ENCODE measurements around the gene CENPM. TPM values are rescaled to one million over a fixed set of nuclear protein-coding genes. Genes with fewer than 3 reads are reported as not detected.
A peak's percentile ranks its signal among the peaks of the same experiment; 100 is the strongest.

CENPM gene
- total and polyA plus RNA-seq, 4 donors = 0.17 to 26.3 (median 2.3) TPM

GRCh38 chr22:41927813-41928212 is 19.1 kb downstream of the CENPM start:
- Histone ChIP-seq H3K4me3 (ENCODE audit: low read depth in 1 of 3, low read length in 3 of 3) (no peak overlapping the region), H3K4me1 (ENCODE audit: control insufficient read depth in 4 of 4, insufficient read depth in 4 of 4, low read length in 3 of 4) (peaks cover 3 to 8% (median 6%) of the 10 kb centered on the region in 4 donors), H3K27me3 (ENCODE audit: control insufficient read depth in 4 of 4, insufficient read depth in 4 of 4, low read length in 3 of 4) (peaks cover 0 to 3% (median 0%) of the 10 kb centered on the region in 4 donors), H3K9ac (ENCODE audit: low read depth in 1 of 2, low read length in 2 of 2) (no peak overlapping the region), H3K27ac (ENCODE audit: low read depth in 1 of 2, low read length in 2 of 2) (no peak overlapping the region), H3K36me3 (ENCODE audit: control insufficient read depth in 4 of 4, insufficient read depth in 3 of 4, low read depth in 1 of 4, low read length in 3 of 4) (no peaks in the 10 kb centered on the region), H3K9me3 (ENCODE audit: control insufficient read depth in 4 of 4, low read length in 3 of 4) (no peaks in the 10 kb centered on the region)
- no peak for DNase-seq (ENCODE audit: low spot score)
- 84% methylated on average over 6 of the region's 6 CpGs for WGBS
- TF ChIP-seq HNF4G (IDR thresholded peaks at IDR 0.05) (no peak), TAF1 (conservative IDR thresholded peaks at IDR 0.05) (no peak), JUND (IDR thresholded peaks at IDR 0.05) (no peak), FOXA2 (IDR thresholded peaks at IDR 0.05) (no peak), MAX (IDR thresholded peaks at IDR 0.05) (no peak), REST (IDR thresholded peaks at IDR 0.05) (no peak), SP1 (IDR thresholded peaks at IDR 0.05) (no peak)

GRCh38 chr22:41925783-41926460 is 21.0 kb downstream of the CENPM start:
- Histone ChIP-seq H3K36me3 (ENCODE audit: control insufficient read depth in 4 of 4, insufficient read depth in 3 of 4, low read depth in 1 of 4, low read length in 3 of 4) (no peaks in the 10 kb centered on the region), H3K4me3 (ENCODE audit: low read depth in 1 of 3, low read length in 3 of 3) (peak overlapping the region in 2 of 3 donors; percentile 11 to 50), H3K27me3 (ENCODE audit: control insufficient read depth in 4 of 4, insufficient read depth in 4 of 4, low read length in 3 of 4) (peaks cover 0 to 3% (median 0%) of the 10 kb centered on the region in 4 donors), H3K9me3 (ENCODE audit: control insufficient read depth in 4 of 4, low read length in 3 of 4) (no peaks in the 10 kb centered on the region), H3K27ac (ENCODE audit: low read depth in 1 of 2, low read length in 2 of 2) (no peak overlapping the region), H3K4me1 (ENCODE audit: control insufficient read depth in 4 of 4, insufficient read depth in 4 of 4, low read length in 3 of 4) (peaks cover 3 to 8% (median 6%) of the 10 kb centered on the region in 4 donors), H3K9ac (ENCODE audit: low read depth in 1 of 2, low read length in 2 of 2) (no peak overlapping the region)
- peak; percentile 76 for DNase-seq (ENCODE audit: low spot score)
- WGBS = 6% methylated on average over 47 of the region's 48 CpGs
- peak in 1 of 2 donors; percentile 26 for TF ChIP-seq RAD21 (IDR thresholded peaks at IDR 0.05)
- no peak for TF ChIP-seq JUND (IDR thresholded peaks at IDR 0.05)
- peak; percentile 66 for TF ChIP-seq CTCF (IDR thresholded peaks at IDR 0.05; ENCODE audit: low read depth, low read length, missing input control)

- no peak overlapping the region for H3K9ac ChIP-seq (ENCODE audit: low read depth in 1 of 2, low read length in 2 of 2)
- no peaks in the 10 kb centered on the region for H3K36me3 ChIP-seq (ENCODE audit: control insufficient read depth in 4 of 4, insufficient read depth in 3 of 4, low read depth in 1 of 4, low read length in 3 of 4)
- TF ChIP-seq EGR1 (IDR thresholded peaks at IDR 0.05; ENCODE audit: low read depth in 2 of 2) (no peak), ATF3 (IDR thresholded peaks at IDR 0.05) (no peak), REST (IDR thresholded peaks at IDR 0.05) (no peak)
- H3K27me3 ChIP-seq (ENCODE audit: control insufficient read depth in 4 of 4, insufficient read depth in 4 of 4, low read length in 3 of 4) = peaks cover 0 to 3% (median 0%) of the 10 kb centered on the region in 4 donors
- no peak for DNase-seq (ENCODE audit: low spot score)
- no peak overlapping the region for H3K27ac ChIP-seq (ENCODE audit: low read depth in 1 of 2, low read length in 2 of 2)
- 93% methylated on average over 14 of the region's 14 CpGs for WGBS
- no peak overlapping the region for H3K4me3 ChIP-seq (ENCODE audit: low read depth in 1 of 3, low read length in 3 of 3)
- H3K4me1 ChIP-seq (ENCODE audit: control insufficient read depth in 4 of 4, insufficient read depth in 4 of 4, low read length in 3 of 4) = peaks cover 4 to 16% (median 10%) of the 10 kb centered on the region in 4 donors
- no peaks in the 10 kb centered on the region for H3K9me3 ChIP-seq (ENCODE audit: control insufficient read depth in 4 of 4, low read length in 3 of 4)
Measured at GRCh38 chr22:41923595-41924276, 23.2 kb downstream of the CENPM start.
